Body of pancreas (tissue), 4 donors: ENCODE data around the gene FIBCD1.

ENCODE experiments used
- CTCF ChIP-seq, 7 experiments: fragments of 450-650 bp in 4 of 7; fragments of 200-600 bp in 3 of 7; sonication (generic) in 3 of 7; IDR thresholded peaks; one replicate each; pipeline ENCODE4 v1.5.1; 2016 to 2019; ENCODE audit warnings: antibody characterized with exemption in 7 of 7
- POLR2A ChIP-seq, 3 donors: fragments of 450-650 bp; IDR thresholded peaks; one replicate each; pipeline ENCODE4 v1.6.1; 2016; ENCODE audit warnings: antibody characterized with exemption in 3 of 3, mild to moderate bottlenecking in 2 of 3

DNA sequence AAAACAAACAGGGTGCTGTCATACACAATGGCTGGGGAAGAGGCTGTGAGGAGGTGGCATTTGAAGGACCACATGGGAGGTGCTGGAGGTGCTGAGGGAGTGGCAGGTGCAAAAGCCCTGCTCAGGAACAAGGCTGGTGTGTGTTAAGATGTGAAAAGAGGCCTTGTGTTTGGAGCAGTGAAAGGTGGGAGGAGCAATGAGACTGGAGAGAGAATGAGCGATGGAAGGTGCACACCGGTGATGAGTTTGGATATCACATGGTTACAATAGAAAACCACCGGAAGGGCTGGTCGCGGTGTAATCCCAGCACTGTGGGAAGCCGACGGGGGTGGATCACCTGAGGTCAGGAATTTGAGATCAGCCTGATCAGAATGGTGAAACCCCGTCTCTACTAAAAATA is 9.2 kb upstream of the FIBCD1 start:
- TF ChIP-seq POLR2A (IDR thresholded peaks at IDR 0.05) (no peak), CTCF (IDR thresholded peaks at IDR 0.05) (no peak)
